HG03342 (cell line): ENCODE results near the gene TMEM98.
"Not testable (repeated sequence)": the region's sequence is repeated elsewhere in the genome, so short reads cannot be mapped to it uniquely, and the experiment has no call there.

Experiments used
- ATAC-seq: cut with Tn5 transposase; IDR thresholded peaks from one replicate; pipeline ENCODE4 v1.9.1; 2021; ENCODE audit warnings: mild to moderate bottlenecking, moderate library complexity; ENCODE audit not compliant: unreplicated experiment

TMEM98 gene

DNA sequence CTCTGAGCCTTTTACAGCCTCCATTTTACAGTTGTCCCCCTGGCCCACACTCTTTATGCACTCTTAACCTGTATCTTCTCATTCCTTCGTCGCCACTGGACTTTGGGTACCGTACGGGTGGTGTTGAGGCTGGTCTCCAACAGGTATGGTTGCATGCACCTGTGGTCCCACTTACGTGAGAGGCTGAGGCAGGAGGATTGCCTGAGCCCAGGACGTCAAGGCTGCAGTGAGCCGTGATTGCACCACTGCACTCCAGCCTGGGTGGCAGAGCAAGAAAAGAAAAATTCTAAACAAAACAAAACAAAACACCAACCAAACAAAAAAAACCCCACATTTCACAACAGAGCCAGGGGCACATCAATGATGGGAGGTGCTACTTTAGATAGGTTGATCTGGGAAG, 14.4 kb upstream of the TMEM98 start:
- no peak for ATAC-seq

DNA sequence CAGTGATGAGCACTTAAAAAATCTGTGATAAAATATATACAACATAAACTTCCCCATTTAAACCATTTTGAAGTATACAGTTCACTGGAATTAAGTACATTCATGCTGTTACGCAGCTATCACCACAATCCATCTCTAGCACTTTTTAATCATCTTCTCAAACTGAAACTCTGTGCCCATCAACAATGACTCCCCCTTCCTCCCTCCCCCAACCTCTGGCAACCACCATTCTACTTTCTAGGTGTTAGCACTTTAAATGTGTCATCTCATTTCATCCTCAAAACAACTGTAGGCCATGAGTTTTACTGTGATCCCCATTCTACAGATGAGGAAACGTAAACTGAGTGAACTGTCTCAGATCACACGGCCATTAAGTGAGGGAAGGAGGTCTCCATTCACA, 13.8 kb upstream of the TMEM98 start:
- ATAC-seq = no peak

DNA sequence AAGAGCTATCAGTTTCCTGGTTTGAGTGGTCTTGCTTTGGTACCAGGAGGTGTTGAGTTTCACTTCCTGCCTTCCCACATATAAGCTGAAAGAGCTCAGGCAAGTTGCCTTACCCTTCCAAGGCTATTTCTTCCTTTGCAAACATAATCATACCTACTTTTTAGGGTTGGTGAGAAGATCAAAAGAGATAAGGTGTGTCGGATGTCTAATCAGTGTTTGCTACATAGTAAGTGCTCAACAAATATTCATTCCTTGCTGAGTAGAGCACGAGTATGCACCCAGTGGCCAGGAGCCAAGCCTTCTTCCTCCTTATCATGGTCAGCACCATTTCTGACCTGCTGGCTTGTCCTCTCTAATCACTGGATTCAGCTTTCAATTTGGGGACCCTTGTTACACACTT, 12.7 kb upstream of the TMEM98 start:
- ATAC-seq = no peak

DNA sequence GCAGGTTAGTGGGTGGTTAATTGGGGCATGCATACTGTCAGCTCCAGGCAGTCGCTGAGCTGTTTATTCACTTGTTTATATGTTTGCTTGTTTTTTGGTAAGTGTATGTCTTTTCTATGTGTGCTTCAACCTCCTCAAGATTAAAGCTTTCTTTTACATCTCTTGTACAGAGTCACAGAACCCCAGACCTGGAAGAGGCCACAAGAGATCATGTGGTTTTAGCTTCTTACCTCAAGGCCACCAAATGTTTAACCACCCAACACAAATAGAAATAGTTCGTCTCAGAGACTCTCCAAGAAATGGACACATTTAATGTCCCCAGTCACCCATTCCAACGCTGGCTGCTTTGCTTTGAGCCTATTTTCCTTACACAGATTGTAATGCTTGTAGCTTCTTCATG, 11.8 kb upstream of the TMEM98 start:
- ATAC-seq = no peak

DNA sequence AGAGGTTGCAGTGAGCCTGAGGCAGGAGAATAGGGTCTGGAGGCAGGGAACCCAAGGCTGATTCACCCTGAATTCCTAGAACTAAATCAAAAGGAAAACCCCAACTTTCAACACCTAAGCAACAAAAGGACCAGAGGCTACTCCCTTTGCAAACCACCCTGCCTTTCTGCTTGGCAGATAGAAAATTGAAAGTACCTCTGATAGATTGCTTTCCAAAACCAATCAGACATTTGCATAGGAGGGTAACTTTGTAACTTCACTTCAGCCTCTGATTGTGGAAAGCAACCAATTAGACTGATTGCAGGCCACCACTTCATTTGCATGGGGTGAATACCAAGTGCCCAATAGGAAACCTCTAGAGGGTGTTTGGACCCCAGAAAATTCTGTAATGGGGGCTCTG, 10.9 kb upstream of the TMEM98 start:
- no peak for ATAC-seq

DNA sequence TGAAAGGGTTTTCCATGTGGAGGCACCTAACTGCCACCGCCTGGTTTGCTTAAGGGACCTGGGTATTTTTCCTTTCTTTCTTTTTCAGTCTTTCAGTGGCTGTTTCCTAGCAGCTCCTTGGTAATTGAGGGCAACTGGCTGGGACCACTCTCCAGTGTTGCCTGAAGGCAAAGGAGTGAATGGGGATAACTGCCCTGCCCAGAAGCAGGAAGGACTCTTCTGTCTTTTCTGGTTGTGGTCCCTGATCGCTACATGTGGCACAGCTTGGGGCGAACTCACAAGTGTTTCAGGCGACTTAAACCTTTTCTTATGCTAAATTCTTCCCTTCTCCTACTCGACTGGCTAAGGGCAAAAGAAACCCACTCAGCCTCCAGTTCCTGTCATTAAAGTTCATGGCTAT, 10.1 kb upstream of the TMEM98 start:
- ATAC-seq = no peak

DNA sequence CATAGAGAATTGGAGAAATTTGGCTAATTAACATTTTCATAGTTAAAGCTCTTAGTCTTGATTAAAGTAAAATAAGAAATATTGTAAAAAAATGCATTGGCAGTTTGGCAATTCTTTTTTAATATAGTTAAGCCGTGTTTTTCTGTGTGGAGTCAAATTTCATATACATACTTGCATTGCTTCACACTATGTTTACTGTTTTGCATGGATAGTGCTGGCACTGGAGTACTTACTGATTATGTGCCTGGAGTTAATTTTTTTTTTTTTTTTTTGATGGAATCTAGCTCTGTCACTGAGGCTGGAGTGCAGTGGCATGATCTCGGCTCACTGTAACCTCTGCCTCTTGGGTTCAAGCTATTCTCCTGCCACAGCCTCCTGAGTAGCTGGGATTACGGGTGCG, 8.1 kb upstream of the TMEM98 start:
- ATAC-seq = not testable (repeated sequence)

DNA sequence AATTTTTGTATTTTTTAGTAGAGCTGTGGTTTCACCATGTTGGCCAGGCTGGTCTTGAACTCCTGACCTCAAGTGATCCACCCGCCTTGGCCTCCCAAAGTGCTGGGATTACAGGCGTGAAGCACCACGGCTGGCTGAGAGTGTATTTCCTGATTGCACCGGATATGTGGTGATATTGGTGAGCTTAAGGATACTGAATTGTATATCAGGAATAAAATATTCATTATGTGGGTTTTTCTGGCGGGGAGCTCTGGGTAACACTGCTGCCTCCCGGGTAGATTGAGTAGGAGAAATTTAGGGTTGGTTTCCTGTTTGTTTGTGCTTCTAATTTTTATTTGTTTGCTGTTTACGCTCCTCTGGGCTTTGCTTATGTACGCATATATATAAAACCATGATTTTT, 7.7 kb upstream of the TMEM98 start:
- no peak for ATAC-seq

DNA sequence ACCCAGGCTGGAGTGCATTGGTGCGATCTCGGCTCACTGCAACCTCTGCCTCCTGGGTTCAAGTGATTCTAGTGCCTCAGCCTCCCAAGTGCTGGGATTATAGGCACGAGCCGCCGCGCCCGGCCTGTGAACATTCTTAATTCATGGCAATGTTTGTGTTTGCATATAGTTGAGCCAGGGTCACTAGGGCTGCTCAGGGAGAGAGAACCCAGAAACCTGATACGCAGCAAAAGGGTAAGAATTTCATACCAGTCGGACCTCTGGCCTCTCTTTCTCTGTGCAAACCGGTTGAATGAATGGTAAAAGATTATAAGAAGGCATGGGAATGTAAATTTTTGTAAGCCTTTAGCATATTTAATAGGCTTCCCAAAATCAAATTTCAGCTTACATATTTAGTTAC, 6.9 kb upstream of the TMEM98 start:
- ATAC-seq = no peak

DNA sequence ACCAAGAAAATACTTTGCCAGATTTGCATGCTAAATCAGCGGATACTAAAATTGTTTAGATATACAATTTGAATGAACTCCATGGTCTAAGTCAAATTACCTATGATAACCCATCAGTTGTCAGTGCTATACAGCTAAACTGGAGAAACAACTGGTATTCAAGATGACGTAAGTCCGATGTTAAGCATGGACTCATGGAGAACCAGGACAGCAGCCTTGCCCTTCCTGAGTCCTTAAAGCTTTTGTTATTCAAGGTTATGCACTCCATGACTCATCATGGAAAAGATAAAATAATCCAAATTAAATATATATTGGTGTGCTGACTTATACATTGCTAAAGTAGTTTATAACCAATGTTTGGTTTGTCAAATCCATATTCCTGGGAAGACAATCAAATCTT, 4.0 kb upstream of the TMEM98 start:
- not testable (repeated sequence) for ATAC-seq

DNA sequence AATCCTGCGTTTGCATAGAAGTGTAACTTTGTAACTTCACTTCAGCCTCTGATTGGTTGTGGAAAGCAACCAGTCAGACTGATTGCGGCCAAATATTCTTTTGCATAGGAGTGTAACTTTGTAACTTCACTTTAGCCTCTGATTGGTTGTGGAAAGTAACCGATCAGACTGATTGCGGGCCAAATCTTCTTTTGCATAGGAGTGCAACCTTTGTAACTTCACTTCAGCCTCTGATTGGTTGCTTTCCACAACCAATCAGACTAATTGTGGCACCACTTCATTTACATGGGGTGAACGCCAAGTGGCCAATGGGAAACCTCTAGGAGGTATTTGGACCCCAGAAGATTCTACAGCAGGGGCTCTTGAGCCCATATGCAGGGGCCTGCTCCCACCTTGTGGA, 1.8 kb upstream of the TMEM98 start:
- no peak for ATAC-seq

DNA sequence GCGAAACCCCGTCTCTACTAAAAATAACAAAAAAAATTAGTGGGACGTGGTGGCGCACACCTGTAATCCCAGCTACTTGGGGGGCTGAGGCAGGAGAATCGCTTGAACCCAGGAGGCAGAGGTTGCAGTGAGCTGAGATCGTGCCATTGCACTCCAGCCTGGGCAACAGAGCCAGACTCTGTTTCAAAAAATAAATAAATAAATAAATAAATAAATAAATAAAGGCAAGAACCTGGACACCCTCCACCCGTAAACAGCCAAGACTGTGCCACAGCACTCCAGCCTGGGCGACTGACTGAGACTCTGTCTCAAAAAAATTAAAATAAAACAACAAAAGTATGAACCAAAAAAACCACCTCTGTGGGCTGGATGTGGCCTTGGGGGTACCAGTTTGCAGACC, 1.2 kb upstream of the TMEM98 start:
- ATAC-seq = not testable (repeated sequence)

DNA sequence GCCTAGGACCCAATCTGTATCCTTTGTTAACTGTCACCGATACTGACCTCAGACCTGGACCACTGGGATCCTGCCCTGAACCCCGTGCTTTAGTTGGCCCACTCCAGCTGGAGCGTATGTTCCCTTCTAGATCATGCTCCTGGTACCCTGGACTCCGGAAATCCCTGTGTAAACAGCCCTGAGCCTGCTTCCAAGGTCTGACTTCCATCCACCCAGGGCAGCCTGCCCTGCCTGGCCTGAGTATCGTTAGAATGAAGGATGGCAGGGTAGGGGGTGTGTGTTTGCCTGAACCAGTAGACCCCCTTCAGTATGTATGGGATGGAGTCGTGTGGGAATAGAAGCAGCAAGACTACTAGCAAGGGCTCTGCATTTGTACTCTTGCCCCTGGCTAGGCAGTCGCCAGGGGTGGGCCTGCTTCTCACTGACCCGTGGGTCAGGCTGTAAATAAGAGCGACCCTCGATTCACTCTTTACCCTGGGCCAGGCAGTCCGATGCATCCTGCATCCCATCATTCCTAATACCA, 691 bp upstream of the TMEM98 start:
- no peak for ATAC-seq

DNA sequence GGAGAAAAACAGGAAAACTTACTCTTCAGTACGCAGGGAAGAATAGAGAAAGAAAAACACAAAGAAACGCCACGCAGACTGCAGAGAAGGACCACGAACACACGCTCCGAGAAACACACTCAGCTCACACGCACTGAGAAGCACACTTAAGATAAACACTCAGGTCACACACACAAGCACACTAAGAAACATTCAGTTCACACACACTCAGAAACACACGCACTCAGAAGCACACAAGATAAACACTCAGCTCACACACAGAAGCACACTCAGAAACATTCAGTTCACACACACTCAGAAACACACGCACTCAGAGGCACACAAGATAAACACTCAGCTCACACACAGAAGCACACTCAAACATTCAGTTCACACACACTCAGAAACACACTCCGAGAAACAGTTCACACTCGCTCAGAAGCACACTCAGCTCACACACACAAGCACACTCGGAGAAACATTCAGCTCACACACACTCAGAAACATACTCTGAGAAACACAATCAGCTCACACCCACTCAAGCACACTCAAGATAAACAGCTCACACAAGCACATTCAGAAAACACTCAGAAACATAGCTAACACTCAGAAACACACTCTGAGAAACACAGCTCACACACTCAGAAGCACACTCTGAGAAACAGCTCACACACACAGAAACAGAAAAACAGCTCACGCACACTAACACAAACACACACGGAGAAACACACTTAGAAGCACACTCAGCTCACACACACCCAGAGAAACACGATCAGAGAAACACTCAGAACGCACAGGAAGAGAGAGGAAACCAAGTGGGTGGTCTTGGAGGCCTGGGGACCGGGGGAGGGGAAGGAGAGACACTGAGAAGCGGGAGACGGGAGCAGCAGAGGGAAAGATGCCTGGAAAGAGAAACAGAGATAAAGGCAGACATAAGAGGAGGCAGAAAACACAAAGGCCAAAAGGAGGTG, 908 bp downstream of the TMEM98 start:
- no peak for ATAC-seq

DNA sequence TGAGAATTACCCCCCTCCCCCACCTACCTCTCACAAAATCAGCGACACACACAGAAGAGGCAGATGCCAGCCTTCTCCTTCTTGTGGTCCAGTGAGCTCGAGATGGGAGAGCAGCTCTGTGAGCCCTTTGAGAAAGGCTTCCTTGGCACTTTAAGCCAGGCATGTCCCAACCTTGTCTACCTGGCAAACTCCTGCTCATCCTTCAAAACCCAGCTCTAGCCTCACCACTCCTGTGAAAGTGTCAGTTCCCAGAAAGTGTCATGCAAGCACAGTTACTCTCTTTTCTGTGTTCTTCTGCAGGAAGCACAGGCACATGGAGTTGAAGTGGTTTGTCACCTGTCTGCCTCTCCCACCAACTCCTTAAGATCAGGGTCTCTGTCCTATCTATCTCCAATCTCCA, 1.6 kb downstream of the TMEM98 start:
- no peak for ATAC-seq

DNA sequence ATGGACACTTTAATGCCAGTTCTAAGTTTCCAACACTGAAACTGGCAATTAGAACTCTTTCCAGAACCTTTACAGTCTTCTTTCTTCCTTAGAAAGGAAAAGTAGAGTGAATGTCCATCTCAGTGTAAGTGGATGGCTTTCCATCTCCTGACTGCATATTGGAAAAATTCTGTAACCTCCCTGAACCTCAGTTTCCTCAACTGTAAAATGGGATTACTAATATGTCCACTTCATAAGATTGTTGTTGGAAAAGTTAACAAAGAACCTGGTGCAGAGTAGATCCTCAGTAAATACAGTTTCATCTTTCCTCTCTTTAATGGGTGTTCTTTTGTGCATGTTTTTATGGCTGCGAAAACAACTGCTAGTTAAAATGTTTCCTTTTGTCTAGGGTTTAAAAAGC, 2.6 kb downstream of the TMEM98 start:
- ATAC-seq = no peak

DNA sequence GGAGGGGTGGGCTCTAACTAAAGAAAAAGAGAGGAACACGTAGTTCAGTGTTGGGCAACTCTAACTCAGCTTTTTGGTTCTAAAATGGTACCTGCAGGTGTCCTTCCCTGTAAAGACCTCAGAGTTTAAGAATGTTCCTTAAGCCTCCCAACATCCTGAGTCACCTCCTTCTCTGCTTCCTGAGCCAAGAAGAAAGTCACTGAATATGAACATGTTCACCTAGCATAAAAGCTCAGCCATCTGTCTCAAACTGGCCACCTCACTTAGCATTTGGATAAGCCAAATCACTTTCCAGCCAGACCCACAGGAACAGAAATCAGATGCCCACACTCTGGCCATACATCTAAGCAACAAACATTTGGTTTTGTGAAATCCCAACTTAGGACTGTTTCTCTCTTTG, 3.7 kb downstream of the TMEM98 start:
- no peak for ATAC-seq

DNA sequence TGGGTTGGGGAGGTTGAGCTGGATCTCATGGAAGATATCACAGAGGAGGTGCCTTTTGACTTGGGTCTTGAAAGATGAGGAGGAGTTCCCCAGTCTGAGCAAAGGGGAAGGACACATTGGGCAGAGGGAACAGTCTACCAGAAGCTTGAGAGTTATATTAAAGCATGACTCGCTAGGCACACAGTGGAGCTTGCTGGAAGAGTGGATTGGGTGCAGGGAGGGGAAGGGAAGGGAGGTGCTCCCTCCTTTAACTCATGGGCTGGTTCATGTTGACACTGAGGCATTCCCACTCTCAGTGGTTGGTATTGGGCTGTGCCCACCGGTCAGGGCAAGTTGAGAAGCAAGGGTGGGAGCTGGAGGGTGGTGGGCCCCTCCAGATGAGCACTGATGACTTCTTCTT, 5.9 kb downstream of the TMEM98 start:
- ATAC-seq = no peak

DNA sequence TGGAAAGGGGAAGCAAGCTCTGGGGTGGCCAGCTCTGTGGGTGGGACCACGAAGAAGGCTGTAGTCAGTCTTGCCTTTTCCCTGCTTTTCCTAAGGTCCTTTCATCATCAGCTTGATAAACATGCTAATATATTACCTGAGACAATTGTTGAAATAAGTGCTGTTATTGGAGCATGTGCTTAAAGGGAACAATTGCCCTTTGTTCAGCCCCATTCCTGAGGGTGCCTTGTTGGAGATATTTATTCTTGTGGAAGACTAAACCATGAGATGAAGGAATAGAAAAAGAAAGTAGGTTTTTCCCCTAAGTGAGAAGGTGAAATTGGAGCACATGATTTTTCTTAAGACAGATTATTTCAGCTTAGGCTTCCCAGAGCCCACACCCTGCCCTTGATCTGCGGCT, 7.8 kb downstream of the TMEM98 start:
- no peak for ATAC-seq

DNA sequence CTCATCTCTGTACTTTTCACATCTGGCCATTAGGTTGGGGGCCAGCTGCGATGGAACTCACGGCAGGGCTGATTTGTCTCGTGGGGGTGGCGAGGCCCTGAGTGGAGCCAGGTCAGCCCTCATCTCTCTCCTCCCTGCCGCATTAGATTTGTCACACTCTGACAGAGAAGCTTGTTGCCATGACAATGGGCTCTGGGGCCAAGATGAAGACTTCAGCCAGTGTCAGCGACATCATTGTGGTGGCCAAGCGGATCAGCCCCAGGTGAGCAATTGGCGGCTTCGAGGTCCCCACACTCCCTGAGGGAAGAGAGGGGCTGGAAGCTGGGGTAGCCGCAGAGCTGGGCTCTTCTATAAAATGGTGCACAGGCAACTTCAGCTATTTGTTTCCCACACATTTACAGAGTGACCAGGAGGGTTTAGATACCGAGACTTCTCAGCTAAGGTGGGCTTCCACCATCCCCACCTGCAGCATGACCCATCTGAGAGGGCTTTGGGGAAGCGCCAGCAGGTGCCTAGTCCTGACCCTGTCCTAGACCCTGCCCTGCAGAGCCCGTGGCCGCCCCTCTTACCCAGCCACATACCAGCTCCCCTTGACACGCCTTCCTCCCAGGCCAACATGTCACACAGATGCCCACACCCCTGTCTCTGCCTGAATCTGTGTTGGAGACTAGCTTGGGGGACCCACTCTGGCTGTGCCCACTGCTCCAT, 8.4 kb downstream of the TMEM98 start:
- no peak for ATAC-seq

DNA sequence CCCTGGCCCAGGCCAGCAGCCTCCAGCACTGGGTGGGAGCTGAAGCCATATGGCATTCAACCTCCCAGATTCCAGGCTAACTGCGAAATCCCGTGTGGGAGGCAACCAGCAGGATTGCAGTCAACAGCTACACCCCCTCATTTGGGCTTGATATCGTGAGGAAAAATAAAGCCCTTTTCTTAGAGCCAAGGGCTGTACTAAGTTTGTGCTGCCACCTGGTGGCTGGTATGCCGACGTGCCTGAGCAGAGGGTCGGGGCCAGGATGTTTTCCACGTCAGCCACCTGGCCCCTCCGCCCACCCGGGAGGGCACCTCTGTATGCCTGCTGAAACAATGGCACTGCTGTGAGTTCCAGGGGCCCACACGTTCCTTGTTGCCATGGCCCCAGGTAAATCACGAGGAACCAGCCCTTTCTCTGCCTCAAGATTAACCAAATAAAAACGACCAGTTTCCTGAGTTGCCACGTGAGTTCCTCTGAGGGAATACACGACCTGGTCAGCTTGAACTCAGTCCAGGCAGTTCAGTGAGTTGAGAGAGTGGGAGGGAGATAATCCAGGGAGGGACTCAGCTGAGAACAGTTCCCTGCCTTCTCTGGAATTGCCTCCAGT, 9.0 kb downstream of the TMEM98 start:
- no peak for ATAC-seq
